Activated CD8-positive, alpha-beta memory T cell treated with anti-CD3 and anti-CD28 coated beads, Interleukin-2, amount 50 U/mL, for 1 hour (primary cell): ENCODE results near the gene DHRSX.
"Not testable (repeated sequence)": the region's sequence is repeated elsewhere in the genome, so short reads cannot be mapped to it uniquely, and the experiment has no call there.

Experiments used
- DNase-seq: peaks from one replicate; pipeline ENCODE4 v3.0.0-alpha.2; 2020; ENCODE audit errors: extremely low read depth

Gene DHRSX

GRCh38 chrX:2474963-2475726 is 25.6 kb downstream of the DHRSX start:
- no peak for DNase-seq

DNA sequence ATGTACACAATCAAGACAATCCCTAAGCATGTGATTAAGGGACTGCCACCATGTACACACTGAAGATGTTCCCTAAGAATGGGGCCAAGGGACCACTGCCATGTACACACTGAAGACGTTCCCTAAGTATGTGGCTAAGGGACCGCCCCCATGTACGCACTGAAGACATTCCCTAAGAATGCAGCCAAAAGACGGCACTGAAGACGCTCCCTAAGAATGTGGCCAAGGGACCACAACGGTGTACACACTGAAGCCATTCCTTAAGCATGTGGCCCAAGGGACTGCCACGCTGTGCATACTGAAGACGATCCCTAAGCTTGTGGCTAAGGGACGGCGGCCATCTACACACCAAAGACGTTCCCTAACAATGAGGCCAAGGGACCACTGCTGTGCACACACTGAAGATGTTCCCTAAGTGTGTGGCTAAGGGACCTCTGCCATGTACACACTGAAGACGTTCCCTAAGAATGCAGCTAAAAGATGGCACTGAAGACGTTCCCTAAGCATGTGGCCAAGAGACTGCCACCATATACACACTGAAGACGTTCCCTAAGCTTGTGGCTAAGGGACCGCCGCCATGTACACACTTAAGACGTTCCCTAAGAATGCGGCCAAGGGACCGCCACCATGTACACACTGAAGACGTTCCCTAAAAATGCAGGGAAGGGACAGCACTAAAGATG is 26.4 kb downstream of the DHRSX start:
- DNase-seq = no peak

GRCh38 chrX:2473064-2473463 is 27.7 kb downstream of the DHRSX start:
- not testable (repeated sequence) for DNase-seq

DNA sequence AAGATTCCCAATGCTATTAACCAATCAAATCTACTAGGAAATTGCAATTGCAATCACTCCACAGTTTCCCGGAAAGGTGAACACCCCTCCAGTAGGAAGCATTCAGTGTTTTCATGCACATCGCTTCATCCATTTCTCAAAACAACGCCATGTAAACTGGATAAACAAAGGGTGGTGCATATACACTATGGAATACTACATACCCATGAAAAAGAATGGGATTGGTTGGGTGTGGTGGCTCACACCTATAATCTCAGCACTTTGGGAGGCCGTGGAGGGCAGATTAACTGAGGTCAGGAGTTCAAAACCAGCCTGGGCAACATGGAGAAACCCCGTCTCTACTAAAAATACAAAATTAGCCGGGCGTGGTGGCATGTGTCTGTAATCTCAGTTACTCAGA is 29.1 kb downstream of the DHRSX start:
- DNase-seq = no peak

DNA sequence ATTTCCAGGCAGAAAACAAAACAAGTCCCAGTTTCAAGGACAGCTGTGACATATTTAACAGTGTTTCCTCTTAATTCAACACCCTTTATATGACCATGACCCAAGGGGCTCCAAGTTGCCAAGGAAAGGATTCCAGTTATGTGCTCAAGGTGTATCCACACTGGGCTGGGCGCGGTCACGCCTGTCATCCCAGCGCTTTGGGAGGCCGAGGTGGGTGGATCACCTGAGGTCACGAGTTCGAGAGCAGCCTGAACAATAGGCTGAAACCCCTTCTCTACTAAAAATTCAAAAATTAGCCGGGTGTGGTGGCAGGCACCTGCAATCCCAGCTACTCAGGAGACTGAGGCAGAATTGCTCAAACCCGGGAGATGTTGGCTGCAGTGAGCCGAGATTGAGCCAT is 29.6 kb downstream of the DHRSX start:
- not testable (repeated sequence) for DNase-seq

DNA sequence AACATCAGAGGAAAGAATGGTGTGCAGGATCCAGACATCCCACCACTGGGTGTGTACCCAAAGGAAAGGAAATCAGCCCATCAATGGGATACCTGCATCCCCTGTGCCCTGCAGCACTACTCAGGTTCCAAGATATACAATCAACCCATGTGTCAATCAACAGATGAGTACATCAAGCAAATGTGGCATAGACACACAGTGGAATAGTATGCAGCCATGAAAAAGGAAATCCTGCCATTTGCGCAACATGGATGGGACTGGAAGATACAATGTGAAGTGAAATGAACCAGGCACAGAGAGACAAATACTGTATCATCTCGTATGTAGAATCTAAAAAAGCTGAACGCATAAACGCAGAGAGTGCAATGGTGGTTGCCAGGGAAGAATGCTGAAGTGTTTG is 30.9 kb downstream of the DHRSX start:
- DNase-seq = not testable (repeated sequence)

- no peak for DNase-seq
Observed at GRCh38 chrX:2469196-2469685, 31.5 kb downstream of the DHRSX start.

- DNase-seq = no peak
Observed at GRCh38 chrX:2468261-2469195, 32.2 kb downstream of the DHRSX start.

DNA sequence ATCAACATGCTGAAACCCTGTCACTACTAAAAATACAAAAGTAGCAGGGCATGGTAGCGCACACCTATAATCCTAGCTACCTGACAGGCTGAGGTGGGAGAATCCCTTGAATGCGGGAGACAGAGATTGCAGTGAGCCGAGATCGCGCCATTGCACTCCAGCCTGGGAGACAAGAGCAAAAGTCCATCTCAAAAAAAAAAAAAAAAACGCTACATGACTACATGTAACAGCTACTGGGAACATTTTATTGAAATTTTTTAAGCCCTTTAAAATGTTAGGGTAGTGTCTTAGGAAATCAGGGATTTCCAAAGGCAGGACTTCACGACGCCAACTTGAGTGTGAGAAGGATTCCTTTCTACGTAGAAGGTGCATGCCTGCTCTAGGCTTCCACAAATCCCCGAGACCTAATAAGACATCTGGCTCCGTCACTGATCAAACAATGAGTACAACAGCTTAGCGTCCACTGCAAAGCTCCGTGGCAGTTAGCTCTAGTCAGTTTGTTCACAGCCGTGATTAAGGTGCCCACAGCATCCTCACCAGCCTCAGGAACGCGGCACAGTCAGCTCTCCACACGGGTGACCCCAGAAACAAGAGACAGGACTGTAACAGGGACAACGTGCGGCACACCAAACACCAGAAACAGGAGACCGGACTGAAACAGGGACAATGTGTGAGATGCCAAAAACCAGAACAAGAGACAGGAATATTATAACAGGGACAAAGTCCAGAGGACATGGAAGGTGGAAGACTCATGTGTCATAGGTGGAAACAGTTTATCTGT is 33.7 kb downstream of the DHRSX start:
- no peak for DNase-seq

DNA sequence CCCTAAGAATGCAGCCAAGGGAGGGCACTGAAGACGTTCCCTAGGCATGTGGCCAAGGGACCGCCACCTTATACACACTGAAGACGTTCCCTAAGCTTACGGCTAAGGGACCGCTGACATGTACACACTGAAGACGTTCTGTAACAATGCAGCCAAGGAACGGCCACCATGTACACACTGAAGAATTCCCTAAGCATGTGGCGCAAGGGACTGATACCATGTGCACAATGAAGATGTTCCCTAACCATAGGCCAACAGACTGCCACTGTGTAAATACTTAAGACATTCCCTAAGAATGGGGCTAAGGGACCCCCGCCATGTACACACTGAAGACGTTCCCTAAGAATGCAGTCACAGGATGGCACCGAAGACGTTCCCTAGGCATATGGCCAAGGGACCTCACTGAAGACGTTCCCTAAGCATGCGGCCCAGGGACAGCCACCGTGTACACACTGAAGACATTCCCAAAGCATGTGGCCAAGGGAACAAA is 36.1 kb downstream of the DHRSX start:
- DNase-seq = no peak

DNA sequence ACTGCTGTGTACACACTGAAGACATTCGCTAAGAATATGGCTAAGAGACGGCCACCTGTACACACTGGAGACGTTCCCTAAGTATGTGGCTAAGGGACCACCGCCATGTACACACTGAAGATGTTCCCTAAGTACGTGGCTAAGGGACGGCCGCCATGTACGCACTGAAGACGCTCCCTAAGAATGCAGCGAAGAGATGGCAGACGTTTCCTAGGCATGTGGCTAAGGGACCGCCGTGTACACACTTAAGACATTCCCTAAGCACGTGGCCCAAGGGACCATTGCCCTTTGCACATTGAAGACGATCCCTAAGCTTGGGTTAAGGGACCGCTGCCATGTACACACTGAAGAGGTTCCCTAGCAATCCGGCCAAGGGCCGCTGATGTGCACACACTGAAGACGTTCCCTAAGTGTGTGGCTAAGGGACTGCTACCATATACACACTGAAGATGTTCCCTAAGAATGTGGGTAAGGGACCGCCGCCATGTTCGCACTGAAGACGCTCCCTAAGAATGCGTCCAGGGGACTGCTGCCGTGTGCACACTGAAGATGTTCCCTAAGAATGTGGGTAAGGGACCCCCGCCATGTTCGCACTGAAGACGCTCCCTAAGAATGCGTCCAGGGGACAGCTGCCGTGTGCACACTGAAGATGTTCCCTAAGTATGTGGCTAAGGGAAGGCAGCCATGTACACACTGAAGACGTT is 36.7 kb downstream of the DHRSX start:
- no peak for DNase-seq

DNA sequence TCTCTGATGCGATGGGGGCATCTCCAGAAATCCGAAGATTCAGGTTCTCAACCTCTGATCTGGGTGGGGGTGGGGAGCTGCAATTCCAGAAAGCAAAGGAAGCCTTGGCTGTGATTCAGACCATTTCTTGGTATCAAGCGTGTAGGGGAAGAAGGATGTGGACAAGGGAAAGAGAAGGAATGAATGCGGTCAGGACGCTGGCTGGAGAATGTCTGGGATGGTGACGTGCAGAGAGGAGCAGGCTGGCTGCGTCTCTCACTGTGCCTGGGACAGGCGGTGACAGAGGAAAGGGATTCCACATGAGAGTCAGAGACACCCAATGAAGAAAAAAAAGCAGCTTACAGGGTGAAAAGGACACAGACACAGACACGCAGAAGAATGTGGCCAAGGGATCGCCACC is 37.3 kb downstream of the DHRSX start:
- DNase-seq = not testable (repeated sequence)

GRCh38 chrX:2462780-2463179 is 38.0 kb downstream of the DHRSX start:
- no peak for DNase-seq

- no peak for DNase-seq
Observed at GRCh38 chrX:2462074-2462473, 38.7 kb downstream of the DHRSX start.

GRCh38 chrX:2461711-2462016 is 39.1 kb downstream of the DHRSX start:
- no peak for DNase-seq

GRCh38 chrX:2460821-2461710 is 39.7 kb downstream of the DHRSX start:
- DNase-seq = not testable (repeated sequence)

DNA sequence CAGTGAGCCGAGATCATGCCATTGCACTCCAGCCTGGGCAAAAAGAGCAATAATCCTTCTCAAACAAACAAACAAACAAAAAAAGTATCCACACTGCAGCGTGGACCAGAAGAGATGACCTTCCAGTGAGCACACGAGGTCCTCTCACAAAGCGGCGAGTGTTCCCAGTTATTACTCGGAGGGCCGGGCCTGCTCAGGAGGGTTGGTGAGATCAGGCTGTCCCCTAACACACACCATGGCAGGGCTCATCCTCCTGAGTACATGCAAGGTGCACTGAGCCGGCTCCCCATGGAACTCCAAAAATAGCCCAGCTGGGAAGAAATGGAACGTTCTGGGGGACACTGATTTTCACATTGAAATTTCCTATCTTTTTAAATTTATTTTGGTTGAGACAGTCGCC is 40.7 kb downstream of the DHRSX start:
- not testable (repeated sequence) for DNase-seq

- no peak for DNase-seq
Observed at GRCh38 chrX:2458309-2458708, 42.5 kb downstream of the DHRSX start.

- no peak for DNase-seq
Observed at GRCh38 chrX:2457289-2458133, 43.3 kb downstream of the DHRSX start.
